GM21825 (cell line): ENCODE data around the gene EGLN1.
"Not testable (repeated sequence)": the region's sequence is repeated elsewhere in the genome, so short reads cannot be mapped to it uniquely, and the experiment has no call there.

Source experiments
- ATAC-seq: cut with Tn5 transposase; IDR thresholded peaks from one replicate; pipeline ENCODE4 v1.9.1; 2021; ENCODE audit warnings: mild to moderate bottlenecking, moderate library complexity; ENCODE audit not compliant: unreplicated experiment

EGLN1 gene

DNA sequence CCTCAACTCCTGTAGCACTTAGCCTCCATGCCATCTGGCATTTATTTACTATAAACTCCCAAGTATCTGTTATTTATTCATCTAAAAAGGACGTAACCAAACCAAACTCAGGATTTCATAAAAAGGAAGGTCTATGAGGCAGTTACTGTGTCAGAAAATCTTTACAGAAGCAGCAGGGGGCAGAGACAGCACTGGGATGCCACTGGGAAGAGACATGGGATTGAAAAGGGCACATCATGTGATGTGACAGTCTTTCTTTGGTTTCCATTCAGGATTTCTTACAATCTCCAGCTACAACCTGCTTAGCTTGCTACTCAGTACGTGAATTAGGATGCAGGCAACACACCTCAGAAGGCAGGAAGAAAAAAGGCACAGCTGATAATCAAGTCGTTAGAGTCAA is 52.8 kb downstream of the EGLN1 start:
- no peak for ATAC-seq

DNA sequence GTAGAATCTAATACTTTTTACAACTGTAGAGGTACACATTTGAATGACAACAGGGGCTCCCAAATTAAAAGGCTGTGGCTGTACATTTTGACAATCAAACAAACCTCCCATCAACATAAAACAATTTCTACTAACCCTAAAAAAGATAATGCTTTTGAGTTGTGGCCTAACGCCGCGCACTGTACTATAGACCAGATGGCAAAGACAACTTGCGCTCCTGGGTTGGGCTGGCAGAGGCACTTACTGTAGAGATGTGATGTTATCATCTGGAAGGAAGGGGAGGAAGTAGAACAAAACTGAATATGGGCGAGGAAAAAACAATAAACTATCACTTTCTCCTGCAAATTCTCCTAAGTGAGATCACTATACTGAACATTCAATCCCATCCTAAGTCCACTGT is 57.9 kb downstream of the EGLN1 start:
- no peak for ATAC-seq

DNA sequence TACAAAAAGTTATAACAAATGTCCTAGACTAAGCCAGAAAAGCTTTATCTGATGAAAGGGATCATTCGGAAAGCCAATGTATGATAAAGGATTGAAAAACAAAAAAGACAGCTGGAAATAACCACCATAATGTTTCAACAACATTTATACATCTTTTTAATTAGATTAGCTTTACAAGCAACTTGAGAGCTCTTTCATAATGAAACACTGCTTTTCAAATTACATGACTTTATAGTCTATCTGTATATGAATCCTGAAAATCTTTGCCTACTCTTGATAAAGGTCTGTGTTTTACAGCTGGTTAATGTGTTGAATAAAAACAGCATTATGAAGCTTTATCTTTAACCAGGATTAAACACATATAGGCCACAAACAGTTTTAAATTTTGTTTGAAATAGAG is 58.5 kb downstream of the EGLN1 start:
- no peak for ATAC-seq

DNA sequence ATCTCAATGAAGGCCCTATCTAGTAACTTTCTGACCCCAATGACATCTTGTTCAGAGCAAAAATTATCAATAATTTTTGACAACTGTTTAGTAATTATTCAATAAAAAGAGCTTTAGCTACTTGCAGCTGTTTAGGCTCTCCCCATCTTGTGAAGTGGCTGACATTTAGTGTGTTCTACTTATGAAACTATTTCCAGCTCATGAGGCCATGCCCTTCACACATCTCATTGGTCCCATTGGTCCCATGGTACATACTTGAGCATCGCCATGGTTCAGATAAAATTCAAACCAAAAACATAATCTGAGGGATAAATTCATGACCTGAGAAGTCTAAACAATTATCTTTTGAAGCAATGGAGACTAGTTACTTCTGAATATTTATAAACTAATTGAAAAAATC is 59.8 kb downstream of the EGLN1 start:
- ATAC-seq, result no peak

DNA sequence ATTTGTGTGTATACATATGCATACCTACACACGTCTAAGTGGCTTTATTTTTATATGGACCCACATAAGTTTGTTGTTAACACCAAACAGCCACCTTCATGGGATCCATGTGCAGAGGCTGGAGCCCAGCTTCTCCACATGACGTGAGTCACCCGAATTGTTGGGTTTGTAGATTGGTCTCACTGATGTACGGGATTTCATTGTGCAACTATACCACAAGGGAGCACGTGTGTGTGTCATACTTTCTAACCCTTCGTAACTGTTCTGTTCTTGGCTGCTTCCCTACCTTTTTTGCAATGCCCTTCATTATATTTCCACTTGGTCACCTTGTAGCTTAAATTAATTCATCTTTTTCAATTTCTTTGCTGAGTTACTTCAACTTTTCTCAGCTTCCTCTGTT is 63.0 kb downstream of the EGLN1 start:
- no peak for ATAC-seq

DNA sequence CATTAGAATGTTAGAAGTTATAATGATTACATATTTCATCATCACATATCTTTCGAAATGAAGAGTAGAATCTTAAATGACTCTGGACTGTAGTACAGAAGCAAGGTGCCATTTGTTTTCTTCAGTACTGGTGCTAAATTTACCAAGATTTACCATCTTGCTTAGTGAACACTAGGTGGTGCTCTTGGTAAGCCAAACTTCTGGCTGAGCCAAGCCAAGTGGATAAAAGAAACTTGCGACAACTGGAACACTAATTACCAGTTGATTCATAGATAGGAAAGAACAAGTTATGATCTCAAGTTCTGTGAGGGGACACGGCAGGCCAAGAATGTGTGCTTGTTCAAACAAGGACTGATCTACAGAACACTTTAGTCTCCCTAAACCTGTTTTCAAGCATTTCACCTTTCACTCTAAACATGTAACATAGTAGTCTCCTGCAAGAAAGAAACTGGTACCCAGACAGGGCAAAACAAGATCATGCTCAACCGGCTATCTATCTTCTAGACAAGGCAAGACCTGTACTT is 64.2 kb downstream of the EGLN1 start:
- peak; percentile 78 for ATAC-seq

DNA sequence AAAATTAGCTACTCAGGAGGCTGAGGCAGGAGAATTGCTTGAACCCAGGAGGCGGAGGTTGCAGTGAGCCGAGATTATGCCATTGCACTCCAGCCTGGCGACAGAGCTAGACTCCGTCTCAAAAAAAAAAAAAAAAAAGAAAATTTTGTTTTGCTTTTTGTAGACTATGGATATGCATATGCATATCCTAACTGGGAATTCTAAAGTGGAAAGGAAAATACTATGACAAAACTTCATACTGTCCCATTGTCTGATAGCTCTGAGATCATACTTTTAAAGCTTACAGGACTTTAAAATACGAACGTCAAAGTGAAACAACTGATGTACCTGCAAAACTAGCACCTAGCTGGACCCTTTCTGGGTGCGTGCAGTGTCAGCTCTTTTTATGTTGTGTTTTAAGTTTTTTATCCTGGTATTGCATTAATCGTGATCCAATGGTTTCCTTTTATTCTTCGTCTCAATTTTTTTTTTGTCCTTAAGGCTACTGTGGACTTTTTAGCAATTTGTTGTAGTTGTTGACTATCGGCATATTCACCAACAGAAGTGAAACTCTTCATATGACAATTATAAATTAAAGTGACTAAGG is 64.8 kb downstream of the EGLN1 start:
- ATAC-seq, result peak; percentile 10

DNA sequence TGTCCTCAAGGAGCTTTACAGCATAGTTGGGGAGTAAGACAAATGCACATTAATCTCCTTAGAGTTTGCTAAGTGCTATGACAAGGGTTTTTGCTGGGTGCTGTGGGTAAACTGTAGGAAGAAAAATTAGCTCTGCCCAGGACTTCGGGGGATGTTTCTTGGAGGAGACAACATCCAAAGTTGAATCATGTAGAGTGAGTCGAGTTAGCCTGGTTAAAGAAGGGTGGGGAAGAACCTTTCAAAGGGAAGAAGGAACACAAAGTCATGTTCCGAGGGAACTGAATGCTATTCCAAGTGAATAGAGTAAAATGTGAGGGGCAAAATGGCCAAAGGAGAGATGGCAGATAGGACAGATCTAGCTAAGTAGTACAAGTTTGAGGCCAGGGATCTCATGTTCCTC is 66.9 kb downstream of the EGLN1 start:
- ATAC-seq, result no peak

DNA sequence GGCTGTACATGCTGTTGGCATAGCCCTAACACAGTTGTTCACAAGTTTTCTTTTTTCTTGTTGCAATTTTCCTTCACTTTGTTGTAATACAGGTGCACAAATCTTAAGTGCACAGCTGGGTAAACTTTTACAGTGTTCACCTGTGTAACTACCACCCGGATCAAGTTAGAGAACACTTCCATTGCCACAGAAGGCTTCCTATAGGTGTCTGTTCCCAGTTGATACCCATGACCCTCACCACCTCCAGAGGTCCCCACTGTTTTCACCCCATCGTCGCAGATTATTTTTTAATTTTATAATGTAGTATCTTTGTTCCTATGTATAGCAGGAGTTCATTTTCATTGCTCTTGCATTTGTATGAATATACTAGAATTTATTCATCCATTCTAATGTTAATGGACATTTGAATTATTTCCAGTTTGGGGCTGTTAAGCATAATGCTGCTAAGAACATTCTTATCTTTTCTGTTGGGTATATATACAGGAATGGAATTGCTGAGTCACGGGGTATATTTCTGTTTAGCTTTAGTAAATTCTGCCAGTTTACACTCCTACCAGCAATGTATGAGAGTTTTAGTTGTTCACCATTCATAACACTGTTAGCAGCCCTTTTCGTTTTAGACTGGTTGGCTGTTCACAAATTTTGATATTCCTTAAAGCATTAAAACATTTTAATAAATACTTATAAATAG is 67.6 kb downstream of the EGLN1 start:
- no peak for ATAC-seq

DNA sequence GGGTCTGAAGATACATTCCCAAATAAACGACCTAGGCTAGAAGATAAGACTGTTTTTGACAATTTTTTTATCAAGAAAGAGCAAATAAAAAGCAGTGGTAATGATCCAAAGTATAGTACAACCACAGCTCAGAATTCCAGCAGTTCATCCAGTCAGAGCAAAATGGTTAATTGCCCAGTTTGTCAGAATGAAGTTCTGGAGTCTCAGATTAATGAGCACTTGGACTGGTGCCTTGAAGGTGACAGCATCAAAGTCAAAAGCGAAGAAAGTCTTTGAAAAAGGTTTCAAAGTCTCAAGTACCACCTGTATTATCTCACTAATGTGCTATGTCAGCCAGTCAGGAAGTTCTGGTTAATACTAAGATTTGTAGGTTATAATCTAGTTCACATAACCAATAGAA is 69.0 kb downstream of the EGLN1 start:
- ATAC-seq, result no peak

DNA sequence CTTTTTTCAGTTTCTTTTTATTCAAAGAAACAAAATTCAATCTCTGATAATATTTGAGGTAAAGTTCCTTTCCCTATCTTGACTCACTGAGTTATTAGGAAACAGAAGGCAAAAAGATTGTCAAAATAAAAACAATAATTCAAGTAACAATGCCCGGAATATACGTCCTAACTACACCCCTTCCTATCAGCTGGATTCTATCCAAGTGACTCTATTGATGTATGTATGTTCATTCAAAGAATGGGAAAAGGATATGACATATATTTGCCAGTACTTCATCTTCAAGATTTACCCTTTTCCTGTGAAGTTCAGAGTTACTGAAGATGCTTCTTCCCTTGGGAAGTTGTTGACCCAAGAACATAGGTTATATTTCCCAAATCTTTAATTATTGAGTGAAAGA is 70.3 kb downstream of the EGLN1 start:
- no peak for ATAC-seq

DNA sequence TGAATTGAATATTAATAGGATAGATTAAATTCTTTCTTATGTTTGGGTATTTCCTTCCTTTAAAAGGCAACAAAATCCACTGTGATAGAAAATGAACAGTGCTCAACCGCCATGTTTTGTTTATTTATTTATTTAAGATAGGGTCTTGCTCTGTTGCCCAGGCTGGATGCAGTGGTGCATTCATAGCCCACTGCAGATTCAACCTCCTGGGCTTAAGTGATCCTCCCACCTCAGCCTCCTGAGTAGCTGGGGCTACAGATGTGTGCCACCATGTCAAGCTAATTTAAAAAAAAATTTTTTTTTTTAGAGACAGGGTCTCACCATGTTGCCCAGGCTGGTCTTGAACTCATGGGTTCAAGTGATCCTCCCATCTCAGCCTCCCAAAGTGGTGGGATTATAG is 73.2 kb downstream of the EGLN1 start:
- not testable (repeated sequence) for ATAC-seq

DNA sequence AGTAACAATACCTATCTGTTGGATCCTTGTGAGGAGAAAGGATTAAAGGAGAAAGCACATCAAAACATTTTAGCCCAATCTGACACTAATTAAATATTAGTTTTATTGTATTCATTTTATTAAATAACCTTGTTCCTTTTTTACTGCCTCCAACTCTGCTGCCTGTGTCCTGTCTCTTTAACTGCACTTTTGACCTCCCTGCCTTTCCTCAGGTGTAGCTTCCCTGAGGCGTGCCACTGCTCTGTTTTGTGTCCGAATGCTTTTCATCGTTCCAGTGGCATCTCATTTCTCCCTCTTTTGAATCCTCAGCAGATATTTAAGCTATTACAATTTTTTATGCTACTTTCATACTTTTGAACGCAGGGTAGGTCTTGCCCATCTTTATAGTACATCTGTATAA is 73.6 kb downstream of the EGLN1 start:
- ATAC-seq, result no peak

DNA sequence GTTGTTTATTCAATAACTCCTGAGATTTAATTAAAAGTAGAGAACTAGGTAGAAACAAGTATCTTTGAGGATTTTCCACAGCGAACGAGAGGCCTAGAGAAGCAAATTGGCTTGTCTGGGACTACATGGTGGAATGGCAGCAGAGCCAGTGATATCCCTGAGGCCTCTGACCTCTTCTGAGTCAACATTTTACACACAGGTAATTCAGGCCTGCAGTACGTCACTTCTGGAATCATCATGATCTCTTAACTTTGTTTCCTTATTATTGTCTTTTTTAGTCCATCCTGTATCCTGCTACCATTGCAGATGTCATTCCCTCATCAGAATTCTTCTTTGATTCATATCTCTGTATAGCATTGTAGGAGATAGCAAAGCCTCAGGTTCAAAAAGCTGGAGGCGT is 74.1 kb downstream of the EGLN1 start:
- no peak for ATAC-seq

DNA sequence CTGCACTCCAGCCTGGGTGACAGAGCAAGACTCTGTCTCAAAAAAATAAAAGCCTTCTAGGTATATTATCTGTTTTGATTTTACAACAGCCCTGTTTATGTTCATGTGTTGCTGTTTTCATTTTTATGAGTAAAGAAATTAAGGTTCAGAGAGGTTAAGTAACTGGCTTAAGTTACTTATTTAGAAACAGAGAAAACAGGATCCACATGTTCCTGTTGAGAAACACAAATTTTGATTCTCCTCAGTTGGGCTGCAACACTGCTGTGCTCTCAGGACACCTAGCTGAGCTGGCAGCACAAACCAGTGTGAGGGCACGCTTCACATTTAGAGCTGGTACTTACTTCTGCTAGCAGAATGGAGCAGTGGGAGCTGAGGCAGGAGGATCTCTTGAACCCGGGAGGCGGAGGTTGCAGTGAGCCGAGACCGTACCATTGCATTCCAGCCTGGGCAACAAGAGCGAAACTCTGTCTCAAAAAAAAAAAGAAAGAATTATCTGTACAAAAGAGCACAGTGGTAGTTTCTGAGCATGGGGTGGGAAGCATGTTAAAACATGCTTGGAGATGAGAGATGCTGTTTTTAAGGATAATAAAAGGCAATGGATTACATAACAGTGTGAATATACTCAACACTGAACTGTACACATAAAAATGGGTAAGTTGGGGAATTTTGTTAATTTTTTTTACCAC is 81.6 kb downstream of the EGLN1 start:
- no peak for ATAC-seq

DNA sequence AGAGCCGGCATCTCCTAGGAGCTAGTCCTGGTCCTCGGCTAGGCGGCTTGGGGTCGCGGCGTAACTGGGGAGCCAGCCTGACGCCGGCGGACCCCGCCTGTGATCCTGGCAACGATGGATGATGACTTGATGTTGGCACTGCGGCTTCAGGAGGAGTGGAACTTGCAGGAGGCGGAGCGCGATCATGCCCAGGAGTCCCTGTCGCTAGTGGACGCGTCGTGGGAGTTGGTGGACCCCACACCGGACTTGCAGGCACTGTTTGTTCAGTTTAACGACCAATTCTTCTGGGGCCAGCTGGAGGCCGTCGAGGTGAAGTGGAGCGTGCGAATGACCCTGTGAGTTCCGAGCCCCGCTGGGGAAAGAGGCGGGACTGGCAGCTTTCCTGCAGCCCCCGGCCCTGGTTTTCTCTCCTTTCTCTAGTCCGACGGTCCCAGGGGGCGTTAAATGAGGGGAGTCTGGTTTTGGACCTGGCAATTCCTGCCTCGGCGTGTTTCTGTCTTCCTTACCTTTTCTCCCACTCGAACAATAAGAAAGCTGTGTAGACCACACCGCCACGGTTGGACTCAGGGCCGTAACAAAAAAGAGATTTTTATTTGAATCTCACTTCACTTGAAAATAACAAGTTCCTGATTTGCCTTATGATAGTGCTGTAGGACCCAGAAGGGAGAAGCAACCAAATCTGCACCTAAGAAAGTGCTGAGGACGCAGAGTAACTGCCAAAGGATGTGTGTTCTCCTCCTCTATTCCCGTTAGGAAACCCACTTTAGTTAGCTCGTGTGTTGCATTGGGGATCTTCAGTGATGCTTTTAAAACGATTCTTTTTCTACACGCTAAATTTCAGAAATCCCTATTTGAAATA is 83.6 kb downstream of the EGLN1 start, which contains the start of gene SPRTN:
SPRTN (plus strand) TSS at position 24 of the 859 bp plus-strand sequence; CDS start at position 115, 91 bp downstream.
- ATAC-seq, result peak; percentile 11

DNA sequence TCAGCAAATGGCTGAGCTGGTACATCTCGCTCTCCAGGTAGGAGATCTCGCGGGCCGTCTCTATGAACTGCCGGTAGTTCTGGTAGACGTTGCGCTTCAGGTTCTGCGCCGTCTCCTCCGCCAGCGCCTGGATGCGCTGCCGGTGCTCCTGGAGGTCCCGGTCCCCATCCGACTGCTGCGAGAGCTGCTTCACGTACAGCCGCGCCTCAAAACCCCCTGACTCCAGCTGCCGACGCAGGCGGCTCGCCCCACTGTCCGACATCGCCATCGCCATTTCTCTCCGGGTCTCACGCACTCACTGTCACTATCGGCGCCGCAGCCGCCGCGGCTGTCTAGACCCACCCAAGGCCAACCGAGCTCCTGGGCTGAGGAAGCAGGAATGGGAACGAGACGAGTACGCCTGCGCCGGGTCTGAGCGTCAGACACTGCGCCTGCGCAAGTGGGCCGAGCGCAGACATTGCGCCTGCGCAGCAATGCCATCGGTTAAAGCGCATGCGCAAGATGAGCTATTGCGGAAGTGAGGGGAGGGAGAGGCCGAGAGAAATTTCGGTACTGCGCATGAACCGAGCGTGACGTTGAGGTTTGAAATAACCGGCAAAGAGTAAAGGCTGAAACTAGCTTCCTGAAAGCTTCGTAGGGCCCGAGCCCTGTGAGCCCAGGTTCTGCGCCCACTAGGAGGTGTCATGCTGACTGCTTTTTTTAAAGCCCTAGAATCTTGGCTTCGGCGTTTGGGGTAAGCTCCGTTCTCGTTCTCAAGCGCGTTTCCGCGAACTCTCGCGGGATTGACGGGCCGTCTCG is 84.4 kb downstream of the EGLN1 start, which contains the start of gene EXOC8:
EXOC8 (minus strand) TSS at position 381 of the 798 bp plus-strand sequence; CDS start at position 274, 107 bp downstream.
- peak; percentile 68 for ATAC-seq

DNA sequence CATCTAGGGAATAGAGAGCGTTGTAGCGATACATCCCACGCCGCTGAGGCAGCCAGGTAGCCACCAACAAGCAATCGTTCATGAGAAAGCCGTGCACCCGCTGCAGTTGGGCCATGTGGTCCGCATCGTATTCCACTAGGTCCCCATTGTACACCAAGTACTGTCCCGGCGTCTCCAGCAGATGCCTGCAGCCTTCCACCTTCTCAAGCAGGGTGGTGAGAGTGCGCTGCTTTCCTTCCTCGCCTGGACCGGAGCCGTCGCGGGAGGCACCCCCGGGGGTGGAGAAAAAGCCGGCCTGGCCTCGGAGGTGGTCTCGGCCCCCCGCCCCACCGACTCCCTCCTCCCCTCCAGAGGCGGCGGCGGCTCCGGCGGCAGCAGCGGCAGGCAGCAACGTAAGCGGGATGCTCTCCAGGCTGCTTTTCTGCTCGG is 85.0 kb downstream of the EGLN1 start:
- ATAC-seq, result peak; percentile 3

DNA sequence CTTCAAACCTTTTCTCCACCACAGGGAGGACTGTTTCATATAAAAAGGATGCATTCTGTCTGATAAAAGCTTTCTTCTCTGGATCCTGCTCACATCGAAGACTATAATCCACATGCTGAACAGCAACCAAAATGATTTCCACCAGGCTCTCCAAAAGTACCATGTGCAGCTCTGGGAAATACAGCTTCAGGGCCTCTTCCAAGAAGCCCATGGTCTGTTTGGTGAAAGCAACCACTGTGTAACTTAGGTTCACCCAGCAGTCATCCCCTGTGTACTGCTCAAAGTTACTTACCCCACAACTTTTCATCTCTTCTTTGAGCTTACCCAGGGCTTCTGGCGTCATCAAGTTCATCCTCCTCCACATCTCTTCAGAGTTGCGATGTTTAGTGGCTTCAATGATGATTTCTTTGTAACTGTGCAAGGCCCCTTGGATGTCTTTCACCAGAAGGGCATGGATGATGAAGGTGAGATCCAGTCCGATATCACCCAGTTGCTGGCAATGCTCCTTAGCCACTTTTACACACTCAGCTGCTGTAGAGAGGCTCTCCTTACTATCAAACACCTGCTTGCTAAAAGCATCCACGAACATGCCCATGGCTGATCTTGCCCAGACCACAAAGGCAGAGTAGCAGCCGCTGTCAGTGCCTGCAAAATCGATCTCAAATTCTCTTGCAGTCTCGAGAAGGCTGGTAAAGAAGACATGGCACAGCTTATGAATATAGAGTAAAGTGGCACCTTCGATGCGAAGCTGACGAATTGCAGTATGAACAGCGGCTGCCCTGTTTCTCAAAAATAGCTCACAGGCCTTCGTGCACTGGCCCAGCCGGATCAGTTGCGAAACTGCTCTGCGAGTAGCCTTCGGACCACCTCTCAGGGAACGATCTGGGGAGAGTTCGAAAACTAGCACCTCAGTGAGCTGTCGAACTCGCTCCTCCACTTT is 86.2 kb downstream of the EGLN1 start:
- no peak for ATAC-seq
